DMS153 treated with DMSO at 0.1 percent for 48 hours (cell line): Measurements from ENCODE around the gene IL3RA.

Source experiments
- DNase-seq: peaks from one replicate; lab custom pipeline; 2025; ENCODE audit not compliant: unreplicated experiment; lab: John Stamatoyannopoulos, UW

IL3RA gene

DNA sequence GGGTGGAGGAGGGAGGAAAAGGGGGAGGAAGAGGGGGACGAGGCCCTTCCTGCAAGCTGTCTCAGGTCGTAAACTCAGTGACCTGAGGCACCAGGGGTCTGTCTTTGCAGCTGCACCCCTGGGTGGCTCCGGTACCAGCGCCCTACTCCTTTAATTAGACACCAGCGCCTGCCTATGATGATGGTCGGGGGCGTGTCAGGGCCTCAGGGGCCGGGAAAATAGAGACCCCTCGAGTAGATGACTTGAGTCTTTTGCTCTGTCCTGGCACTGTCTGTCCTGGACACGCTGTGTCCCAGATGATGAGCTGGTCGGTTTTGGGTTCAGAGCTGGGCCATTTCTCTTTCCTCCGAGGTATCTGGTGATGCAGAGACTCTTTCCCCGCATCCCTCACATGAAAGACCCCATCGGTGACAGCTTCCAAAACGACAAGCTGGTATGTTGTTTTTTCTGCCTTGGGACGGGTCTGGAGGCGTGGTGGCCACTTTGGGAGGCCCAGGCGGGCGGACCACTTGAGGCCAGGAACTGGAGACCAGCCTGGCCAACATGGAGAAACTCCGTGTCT, 44.2 kb downstream of the IL3RA start:
- no peak for DNase-seq

DNA sequence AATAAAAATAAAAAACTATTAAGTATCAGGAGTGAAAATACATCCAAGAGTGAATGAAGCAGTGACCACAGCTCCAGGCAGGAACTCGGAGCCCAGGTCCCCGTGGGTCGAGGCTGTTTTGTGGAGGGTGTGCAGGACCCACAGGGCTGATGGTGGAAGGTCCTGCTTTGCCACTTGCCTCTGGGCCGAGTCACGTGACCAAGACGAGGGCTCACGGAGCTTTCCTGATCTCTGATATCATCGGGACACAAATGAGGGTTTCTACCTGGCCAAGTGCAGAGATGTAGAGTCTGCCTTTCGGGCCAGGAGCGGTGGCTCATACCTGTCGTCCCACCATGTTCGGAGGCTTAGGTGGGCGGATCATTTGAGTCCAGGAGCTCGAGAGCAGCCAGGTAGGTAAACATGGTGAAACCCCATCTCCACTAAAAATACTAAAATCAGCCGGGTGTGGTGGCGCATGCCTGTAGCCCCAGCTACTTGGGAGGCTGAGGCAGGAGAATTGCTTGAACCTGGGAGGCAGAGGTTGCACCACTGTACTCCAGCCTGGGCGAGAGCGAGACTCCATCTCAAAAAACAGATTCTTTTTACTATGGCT, 48.2 kb downstream of the IL3RA start:
- DNase-seq, result no peak

DNA sequence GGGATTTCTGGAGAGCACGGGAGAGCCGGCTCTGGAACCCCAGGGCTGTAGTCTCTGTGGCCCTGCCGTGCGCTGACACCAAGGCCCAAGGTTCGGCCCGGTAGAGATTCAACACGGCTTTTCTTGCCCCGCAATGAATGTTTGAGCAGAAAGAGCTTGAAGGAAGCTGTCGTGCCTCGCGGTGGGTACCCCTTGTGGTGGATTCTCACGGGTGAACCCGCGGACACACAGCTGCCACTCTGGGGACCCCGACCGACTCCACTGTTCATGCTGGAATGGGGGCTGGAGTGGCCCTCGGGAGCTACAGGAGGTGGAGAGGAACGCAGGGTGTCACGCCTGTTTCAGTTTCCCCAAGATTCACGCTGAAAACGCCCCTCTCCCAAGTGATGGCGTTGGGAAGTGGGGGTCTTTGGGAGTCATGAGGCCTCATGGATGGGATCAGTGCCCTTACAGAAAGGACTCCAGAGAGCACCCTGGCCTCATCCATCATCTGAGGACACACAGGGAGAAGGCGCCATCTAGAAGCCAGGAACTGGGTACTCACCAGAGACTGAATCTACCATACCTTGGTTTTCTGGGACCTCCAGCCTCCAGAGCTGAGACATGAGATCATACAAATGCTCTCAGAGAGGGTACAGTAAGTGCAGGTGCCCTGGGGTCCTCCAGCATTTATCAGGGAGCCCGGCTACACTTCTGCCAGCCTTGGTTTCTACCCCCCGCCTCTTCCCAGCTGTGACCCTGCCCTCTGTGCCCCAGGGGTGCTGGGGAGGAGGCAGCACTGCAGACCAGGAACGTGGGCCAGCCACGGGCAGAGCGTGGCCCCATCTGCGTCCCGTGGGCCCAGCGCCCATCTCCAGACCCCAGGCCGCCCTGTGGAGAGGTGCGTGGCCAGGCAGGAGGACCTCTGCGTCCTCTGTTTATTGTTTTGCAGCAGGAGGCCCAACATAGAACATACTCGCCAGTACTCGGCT, 49.0 kb downstream of the IL3RA start:
- no peak for DNase-seq

DNA sequence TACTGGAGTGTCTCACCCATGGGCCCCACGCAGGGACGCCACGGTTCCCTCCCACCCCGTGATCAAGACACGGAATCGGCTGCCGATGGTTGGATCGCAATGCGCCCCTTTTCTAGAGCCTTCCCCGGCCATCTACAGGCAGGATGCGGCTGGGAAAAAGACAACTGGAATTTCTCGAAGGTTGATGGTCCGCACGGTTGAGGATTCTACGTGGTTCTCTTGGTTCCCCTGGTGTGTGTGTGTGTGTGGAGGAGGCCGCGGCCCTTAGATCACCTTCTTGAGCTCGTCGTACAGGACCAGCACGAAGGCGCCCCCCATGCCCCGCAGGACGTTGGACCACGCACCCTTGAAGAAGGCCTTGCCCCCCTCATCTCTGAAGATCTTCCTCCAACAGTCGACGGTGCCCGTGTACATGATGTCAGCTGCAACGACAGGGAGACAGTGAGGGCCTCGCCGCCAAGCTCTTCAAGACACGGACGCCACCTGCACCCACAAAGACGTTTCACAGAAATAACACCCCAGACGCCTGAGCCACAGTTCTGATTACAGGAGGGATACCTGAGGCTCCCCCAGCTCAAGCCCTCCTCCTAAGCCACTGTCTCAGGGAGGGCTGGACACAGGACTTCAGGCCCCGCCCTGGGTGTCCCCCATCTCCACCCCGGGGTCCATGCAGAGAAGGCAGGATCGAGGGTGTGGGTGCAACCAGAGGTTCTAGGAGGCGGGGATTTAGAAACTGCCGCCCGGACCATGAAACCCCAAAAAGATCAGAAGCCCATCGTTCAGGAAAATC, 49.9 kb downstream of the IL3RA start:
- DNase-seq, result no peak

DNA sequence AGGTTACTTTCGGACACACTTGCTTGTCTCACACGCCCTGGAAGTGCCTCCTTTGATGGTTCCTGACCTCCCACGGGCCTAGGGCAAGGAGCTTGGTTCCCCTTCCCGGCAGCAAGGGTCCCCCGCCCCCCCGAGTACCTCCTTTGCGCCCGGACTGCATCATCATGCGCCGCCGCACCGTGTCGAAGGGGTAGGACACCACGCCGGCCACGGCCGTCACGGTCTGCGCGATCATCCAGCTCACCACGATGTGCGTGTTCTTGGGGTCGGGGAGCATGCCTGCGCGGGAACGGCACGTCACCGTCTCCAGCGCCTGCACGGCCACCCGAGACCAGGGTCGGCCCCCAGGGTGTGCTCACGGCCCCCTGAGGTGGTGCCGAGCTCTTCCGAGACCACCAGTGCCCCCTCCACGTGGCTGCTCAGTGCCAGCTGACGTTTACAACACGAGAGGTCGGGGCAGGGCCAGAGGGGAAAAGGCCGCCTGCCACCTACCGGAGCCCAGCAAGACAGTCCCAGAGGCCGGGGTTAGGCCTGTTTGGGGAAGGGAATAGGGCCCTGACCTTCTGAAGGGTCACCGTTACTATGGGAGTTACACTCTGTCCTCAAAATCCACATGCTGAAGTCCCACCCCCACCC, 50.7 kb downstream of the IL3RA start:
- DNase-seq, result no peak

DNA sequence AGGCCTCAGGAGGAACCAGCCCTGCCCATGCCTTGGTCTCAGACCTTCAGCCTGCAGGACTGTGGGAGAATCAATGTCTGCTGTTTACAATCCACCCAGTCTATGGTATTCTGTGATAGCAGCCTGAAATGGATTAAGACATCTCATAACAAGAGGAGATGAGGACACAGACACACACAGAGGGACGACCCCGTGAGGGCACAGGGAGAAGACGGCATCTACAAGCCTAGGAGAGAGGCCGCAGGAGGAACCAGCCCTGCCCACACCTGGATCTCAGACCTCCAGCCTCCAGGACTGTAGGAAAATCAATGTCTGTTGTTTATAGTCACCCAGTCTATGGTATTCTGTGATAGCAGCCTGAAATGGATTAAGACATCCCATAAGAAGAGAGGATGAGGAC, 52.1 kb downstream of the IL3RA start:
- no peak for DNase-seq

DNA sequence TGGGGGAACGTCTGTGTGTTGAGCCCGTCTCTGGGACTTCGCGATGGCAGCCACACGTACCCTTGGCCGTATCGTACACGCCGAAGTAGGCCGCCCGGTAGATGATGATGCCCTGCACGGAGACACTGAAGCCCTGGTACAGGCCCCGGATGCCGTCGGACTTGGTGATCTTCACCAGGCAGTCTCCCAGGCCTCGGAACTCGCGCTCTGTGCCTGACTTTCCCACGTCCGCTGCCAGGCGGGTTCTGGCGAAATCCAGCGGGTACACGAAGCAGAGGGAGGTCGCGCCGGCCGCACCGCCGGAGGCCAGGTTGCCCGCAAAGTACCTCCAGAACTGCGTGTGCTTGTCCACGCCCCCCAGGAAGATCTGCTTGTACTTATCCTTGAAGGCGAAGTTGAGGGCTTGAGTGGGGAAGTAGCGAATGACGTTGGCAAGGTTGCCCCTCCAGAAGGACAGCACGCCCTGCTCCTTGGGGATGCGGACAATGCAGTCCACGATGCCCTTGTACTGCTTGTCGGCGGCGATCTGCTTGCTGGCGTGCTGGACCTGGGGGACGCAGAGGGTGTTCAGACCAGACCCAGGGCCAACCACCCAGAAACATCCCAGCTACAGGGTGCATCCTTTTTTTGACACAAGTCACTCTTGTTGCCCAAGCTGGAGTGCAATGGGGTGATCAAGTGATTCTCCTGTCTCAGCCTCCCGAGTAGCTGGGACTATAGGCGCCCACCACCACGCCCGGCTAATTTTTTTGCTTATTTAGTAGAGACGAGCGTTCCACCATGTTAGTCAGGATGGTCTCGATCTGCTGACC, 52.8 kb downstream of the IL3RA start:
- DNase-seq, result no peak

DNA sequence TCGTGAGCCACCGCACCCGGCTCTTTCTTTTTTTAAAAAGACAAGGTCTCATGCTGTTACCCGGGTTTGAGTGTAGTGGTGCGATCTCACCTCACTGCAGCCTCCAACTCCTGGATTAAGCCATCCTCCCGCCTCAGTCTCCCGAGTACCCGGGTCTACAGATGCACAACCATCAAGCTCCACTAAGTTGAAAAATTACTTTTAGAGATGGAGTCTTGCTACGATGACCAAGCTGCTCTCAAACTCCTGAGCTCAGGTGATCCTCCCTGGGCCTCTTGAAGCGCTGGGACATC, 53.4 kb downstream of the IL3RA start:
- DNase-seq, result no peak

DNA sequence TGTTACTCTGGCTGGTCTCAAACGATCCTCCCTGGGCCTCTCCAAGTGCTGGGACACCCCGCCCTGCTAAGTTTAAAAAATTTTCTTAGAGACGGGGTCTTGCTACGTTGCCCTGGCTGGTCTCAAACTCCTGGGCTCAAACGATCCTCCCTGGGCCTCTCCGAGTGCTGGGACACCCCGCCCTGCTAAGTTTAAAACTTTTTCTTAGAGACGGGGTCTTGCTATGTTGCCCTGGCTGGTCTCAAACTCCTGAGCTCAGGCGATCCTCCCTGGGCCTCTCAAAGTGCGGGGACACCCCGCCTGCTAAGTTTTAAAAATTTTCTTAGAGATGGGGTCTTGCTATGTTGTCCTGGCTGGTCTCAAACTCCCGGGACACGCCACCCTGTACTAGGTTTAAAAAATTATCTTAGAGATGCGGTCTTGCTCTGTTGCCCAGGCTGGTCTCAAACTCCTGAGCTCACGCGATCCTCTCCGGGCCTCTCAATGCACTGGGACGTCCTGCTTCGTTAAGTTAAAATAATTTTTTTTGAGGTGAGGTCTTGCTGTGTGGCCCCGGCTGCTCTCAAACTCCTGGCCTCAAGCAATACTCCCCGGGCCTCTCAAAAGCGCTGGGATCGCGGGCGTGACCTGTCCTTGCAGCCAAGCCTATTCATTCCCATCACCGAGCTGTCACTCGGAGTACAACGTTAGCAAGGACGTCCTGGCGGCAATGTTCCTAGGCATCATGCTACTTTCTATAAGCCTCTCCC, 54.2 kb downstream of the IL3RA start:
- no peak for DNase-seq

DNA sequence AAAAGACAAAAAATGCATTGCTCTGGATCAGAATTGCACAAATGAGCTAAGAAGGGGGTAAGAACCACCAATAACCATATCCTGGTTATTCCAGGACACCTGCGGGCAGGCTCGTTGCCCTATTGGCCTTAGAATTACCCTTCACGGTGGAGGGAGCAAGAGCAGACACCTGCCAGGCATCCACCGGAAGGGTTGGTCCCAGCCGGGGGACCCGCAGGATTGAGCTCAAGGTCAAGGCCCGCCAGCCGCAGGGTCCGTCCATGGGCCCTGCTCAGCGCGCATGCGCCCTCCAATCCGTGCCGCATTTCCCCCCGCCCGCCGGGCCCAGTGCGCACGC, 54.8 kb downstream of the IL3RA start:
- DNase-seq, result no peak

DNA sequence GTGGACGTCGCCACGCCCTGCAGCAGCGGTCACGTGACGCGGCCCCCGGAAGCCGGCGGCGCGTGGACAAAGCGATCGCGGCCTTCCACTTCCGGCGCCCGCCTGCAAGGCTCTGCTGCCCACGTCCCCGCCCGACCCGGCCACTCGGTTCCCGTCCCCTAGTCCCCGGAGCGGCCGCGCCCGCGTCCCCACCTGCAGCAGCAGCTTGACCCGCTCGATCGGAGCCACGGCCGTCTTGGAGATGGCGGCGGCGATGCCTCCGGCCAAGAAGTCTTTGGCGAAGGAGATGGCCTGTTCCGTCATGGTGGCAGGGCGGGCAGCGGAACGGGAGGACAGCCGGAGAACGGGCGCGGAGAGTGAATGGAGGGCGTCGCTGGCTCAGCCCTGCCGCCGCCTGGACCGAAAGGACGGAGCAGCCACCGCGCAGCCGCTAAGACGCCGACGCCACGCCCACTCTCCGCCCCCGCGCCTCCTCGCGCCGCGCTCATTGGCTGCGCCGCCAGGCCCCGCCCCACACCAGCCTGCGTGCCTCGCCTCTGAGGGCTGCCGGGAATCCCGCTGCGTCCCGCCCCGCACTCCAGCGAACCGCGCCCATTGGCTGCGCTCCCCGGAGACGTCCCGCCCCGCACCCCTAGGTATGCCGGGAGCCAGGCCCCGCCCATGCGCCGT, 55.3 kb downstream of the IL3RA start, which contains the start of gene SLC25A6:
Gene SLC25A6 (minus strand): TSS at position 407 of the 669 bp plus-strand sequence. CDS start 104 bp downstream, at position 303.
- DNase-seq, result no peak

DNA sequence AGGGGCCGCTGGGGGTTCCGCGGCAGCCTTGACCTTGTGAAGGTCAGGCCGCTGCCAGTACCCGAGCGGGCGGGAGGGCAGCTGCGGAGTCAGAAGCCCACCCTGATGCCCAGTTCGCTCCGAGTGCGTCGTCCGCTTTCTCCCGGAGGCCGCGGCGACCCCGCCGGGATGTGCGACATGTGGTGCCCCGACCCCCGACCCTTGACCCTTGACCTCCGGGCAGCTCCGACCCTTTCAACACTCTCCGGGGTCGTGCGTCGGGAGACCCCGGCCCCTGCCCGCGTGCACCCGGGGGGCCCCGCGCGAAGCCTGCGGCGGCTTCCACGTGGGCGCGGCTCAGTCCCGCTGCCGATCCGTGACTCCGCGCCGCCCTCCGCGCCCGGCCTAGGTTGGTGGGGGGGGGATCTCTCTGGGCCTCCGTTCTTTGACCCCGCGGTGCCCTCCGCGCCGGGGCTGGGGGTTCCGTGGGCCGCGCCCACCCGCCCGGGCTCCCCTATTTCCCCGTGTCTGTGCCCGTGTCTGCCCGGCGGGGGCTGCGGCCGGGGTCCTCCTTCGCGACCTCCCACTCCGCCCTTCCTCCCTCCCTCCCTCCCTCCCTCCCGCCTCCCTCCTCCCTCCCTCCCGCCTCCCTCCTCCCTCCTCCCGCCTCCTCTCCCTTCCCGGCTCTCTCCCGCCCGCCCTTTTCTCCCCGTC, 55.9 kb downstream of the IL3RA start:
- DNase-seq, result no peak

DNA sequence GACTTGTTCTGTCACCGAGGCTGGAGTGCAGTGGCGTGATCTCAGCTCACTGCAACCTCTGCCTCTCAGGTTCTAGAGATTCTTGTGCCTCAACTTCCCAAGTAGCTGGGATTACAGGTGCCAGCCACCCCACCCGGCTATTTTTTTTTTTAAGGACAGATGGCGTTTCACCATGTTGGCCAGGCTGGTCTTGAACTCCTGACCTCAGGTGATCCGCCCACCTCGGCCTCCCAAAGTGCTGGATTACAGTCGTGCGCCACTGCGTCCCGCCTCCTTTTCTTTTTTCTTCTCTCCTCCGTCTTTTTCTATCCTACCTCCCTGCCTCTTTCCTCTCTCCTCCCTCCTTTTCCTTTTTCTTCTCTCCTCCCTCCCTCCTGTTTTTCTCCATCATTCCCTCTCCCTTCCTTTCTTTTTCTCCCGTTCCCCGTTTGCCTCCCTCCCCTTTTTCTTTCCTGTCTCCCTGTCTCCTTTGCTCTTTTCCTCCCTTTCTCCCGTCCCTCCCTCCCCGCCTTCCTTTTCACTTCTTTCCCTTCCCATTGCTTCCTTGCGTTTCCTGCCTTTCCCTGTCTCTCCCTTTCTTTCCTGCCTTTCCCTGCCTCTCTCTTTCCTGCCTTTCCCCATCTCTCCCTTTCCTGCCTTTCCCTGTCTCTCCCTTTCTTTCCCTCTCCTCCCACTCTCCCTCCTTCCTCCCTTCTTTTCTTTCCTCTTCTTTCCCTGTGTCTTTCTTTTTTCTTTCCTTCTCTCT, 57.5 kb downstream of the IL3RA start:
- DNase-seq, result no peak

DNA sequence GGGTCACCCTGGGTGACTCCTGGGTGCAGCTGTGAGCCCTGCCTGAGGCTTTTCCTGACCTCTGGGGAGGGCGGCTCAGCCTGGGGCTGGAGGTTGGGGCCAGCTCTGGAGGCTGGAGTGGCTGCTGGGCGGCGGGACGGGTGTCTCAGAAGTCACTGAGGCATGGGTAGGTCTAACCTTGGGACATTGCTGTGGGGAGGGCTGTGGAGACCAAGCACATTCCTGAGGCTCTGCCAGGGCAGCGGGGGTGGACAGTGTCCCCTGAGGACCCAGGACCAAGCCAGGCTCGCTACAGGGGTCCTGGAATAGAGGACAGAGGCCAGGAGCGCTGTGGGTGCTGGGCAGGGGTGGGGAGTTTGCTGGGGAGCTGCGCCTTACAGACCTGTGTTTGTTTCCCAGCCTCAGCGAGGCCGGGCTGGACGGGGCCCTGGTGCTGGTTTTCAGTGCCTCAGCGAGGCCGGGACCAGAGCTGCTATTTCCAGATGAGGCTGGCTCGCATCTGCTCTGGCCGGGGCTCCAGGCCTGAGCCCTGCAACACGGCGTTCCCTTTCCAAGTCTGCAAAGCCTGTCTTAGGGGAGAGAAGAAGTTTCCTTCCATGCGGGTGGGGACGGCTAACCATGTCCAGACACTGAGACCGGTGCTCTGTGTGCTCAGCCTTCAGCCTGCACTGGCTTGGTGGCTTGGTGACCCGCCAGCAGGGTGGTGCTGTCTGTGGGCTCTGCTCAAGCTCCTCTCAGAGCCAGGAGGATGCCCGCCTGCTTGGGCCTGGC, 58.3 kb downstream of the IL3RA start:
- no peak for DNase-seq

DNA sequence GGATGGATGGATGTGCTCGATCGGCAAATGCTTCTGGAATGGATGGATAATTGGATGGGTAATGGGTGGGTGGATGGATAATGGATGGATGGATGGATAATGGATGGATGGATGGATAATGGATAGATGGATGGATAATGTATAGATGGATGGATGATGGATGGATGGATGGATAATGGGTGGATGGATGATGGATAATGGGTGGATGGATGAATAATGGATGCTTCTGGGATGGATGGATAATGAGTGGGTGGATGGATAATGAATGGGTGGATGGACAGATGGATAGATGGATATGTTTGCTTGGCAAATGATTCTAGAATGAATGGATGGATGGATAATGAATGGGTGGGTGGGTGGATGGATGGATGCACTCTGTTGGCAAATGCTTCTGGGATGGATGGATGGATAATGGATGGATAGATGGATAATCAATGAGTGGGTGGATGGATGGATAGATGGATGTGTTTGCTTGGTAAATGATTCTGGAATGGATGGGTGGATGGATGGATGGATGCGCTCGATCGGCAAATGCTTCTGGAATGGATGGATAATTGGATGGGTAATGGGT, 59.1 kb downstream of the IL3RA start:
- DNase-seq, result no peak

DNA sequence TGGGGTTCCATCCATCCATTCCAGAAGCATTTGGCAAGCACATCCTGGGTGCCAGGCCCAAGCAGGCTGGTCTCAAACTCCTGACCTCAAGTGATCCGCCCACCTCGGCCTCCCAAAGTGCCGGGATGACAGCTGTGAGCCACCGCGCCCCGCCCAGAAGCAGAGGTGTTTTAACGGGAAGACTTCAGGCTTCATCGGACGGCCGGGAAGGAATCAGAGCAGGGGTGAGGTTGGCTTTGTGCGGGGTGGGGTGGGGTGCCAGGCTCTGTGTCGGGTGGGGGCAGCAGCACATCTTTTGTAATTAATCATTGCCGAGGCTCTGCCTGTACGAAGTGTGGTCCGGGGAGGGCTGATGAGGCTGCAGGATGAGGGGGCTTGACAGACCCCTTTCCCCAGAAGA, 60.4 kb downstream of the IL3RA start:
- no peak for DNase-seq
